PC-3 (cell line): Measurements from ENCODE around the gene LSMEM2. TPM values are rescaled to one million over a fixed set of nuclear protein-coding genes. Genes with fewer than 3 reads are reported as not detected.

Source experiments
- ATAC-seq: fragments of 200-7000 bp; cut with Tn5 transposase; 2 replicates; pipeline ENCODE4 v1.9.1; 2020; ENCODE audit warnings: mild to moderate bottlenecking, moderate library complexity
- BruUV-seq: library from RNA; stranded (reverse); fragments of 400-500 nt; replicated peaks from 2 replicates; lab custom pipeline; 2021; lab: Mats Ljungman, UMichigan
- CTCF ChIA-PET: fragments of 300-600 bp; sonication (Branson Sonifier 250); formaldehyde crosslinking; loops from one replicate; lab custom pipeline; 2022; ENCODE audit warnings: antibody characterized with exemption; lab: Charles Lee
- POLR2A ChIA-PET: fragments of 300-600 bp; sonication (Branson Sonifier 250); formaldehyde crosslinking; loops from one replicate; lab custom pipeline; 2022; ENCODE audit warnings: antibody characterized with exemption; ENCODE audit not compliant: unreplicated experiment; lab: Charles Lee
- DNase-seq: peaks from one replicate; pipeline ENCODE4 v3.0.0-alpha.2; 2015
- H2AFZ ChIP-seq: fragments of 300-600 bp; sonication (generic); 2 replicates; pipeline ENCODE4 v1.6.0; 2016; ENCODE audit warnings: antibody characterized with exemption, low read length
- H3F3A ChIP-seq: fragments of 300-600 bp; sonication (generic); one replicate; pipeline ENCODE4 v1.6.0; 2017; ENCODE audit warnings: antibody characterized with exemption, low read length, control low read depth, mild to moderate bottlenecking; ENCODE audit not compliant: unreplicated experiment
- H3K27ac ChIP-seq: fragments of 300-600 bp; sonication (generic); 2 replicates; pipeline ENCODE4 v1.5.1; 2016; ENCODE audit warnings: mild to moderate bottlenecking, low read length
- H3K27me3 ChIP-seq: fragments of 300-600 bp; sonication (generic); 2 replicates; pipeline ENCODE4 v1.6.1; 2016; ENCODE audit warnings: low read length, mixed read lengths
- H3K36me3 ChIP-seq: fragments of 300-600 bp; sonication (generic); 2 replicates; pipeline ENCODE4 v1.6.1; 2016; ENCODE audit warnings: low read depth, mixed run types, low read length, mixed read lengths
- H3K4me1 ChIP-seq: fragments of 300-600 bp; sonication (generic); 2 replicates; pipeline ENCODE4 v1.5.1; 2016; ENCODE audit warnings: low read length; ENCODE audit not compliant: insufficient read depth
- H3K4me2 ChIP-seq: fragments of 300-600 bp; sonication (generic); 2 replicates; pipeline ENCODE4 v1.6.0; 2016; ENCODE audit warnings: low read length
- H3K4me3 ChIP-seq: fragments of 300-600 bp; sonication (generic); 2 replicates; pipeline ENCODE4 v1.5.1; 2016; ENCODE audit warnings: mild to moderate bottlenecking, low read length, mixed read lengths
- H3K79me2 ChIP-seq: fragments of 300-600 bp; sonication (generic); 2 replicates; pipeline ENCODE4 v1.6.1; 2017; ENCODE audit warnings: low read length, mixed read lengths
- H3K9ac ChIP-seq: fragments of 300-600 bp; sonication (generic); 2 replicates; pipeline ENCODE4 v1.6.0; 2016; ENCODE audit warnings: mild to moderate bottlenecking, low read length
- H3K9me2 ChIP-seq: fragments of 300-600 bp; sonication (generic); replicated peaks from 2 replicates; pipeline ENCODE4 v1.6.1; 2016; ENCODE audit warnings: mixed run types, low read length, mixed read lengths
- H3K9me3 ChIP-seq: fragments of 300-600 bp; sonication (generic); 2 replicates; pipeline ENCODE4 v1.6.1; 2016; ENCODE audit warnings: low read length, mixed read lengths
- H4K20me1 ChIP-seq: fragments of 300-600 bp; sonication (generic); 2 replicates; pipeline ENCODE4 v1.6.1; 2016; ENCODE audit warnings: low read length, mixed read lengths
- EZH2 ChIP-seq: fragments of 300-600 bp; sonication (generic); IDR thresholded peaks from one replicate; pipeline ENCODE4 v1.6.1; 2017; ENCODE audit warnings: antibody characterized with exemption, mild to moderate bottlenecking, low read length; ENCODE audit not compliant: unreplicated experiment
- EZH2phosphoT487 ChIP-seq: fragments of 300-600 bp; sonication (generic); IDR thresholded peaks from 2 replicates; pipeline ENCODE4 v1.6.1; 2018; ENCODE audit warnings: mild to moderate bottlenecking, antibody characterized with exemption, low read length, borderline replicate concordance
- intact Hi-C: fragments of 100-400 bp; cut with micrococcal nuclease; formaldehyde crosslinking; loops from 2 replicates; pipeline ENCODE4 v1.9.0; 2023
- total RNA-seq: library from RNA; depleted of rRNA; stranded (reverse); fragments of >200 nt; gene quantifications from 2 replicates; pipeline ENCODE4 v1.2.3, GENCODE V29; 2014
- TF ChIP-seq, protein P1 (sequence below): fragments of 300-600 bp; sonication (generic); conservative IDR thresholded peaks from 2 replicates; pipeline ENCODE4 v1.5.1; 2017; ENCODE audit warnings: antibody characterized with exemption, low read depth, mild to moderate bottlenecking, low read length

LSMEM2 gene
- total RNA-seq, 1 experiment from 2014 or later: not detected

DNA sequence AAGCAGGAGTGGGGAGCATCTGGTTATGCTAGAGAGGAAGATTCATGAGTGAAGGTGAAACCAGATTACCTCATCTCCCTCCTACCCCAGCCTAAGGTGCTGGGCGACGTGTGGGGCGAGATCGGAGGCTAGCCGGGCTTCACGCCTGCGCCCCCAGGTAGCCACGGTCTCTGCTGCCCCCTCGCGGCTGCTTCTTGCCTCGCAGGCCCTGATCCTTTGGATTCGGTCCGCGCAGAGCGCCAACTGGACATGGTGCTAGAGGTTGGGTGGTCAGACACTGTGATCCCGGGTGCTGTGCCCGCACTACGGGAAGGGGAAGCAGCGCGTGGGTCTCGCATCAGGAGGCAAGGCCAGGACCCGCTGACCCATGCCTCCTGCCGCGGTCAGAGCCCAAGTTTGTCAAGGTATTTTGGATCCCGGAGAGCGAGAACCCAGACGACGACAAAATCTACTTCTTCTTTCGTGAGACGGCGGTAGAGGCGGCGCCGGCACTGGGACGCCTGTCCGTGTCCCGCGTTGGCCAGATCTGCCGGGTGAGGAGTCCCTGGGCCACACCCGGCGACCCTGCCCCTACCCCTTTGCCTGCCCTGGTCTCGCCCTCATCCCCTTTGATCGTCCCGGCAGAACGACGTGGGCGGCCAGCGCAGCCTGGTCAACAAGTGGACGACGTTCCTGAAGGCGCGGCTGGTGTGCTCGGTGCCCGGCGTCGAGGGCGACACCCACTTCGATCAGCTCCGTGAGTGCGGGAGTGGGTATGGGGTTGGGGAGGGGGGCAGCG is 5.8 kb upstream of the LSMEM2 start:
- H3K4me1 ChIP-seq: peaks cover 38% of the 10 kb centered on the region
- H3K4me3 ChIP-seq: peak overlapping the region; percentile 59
- TF ChIP-seq, protein P1, sequence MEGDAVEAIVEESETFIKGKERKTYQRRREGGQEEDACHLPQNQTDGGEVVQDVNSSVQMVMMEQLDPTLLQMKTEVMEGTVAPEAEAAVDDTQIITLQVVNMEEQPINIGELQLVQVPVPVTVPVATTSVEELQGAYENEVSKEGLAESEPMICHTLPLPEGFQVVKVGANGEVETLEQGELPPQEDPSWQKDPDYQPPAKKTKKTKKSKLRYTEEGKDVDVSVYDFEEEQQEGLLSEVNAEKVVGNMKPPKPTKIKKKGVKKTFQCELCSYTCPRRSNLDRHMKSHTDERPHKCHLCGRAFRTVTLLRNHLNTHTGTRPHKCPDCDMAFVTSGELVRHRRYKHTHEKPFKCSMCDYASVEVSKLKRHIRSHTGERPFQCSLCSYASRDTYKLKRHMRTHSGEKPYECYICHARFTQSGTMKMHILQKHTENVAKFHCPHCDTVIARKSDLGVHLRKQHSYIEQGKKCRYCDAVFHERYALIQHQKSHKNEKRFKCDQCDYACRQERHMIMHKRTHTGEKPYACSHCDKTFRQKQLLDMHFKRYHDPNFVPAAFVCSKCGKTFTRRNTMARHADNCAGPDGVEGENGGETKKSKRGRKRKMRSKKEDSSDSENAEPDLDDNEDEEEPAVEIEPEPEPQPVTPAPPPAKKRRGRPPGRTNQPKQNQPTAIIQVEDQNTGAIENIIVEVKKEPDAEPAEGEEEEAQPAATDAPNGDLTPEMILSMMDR: peak; percentile 96
- no peak for TF ChIP-seq EZH2
- intact Hi-C loops: loop anchor here (1.0 kb wide), 3 partner anchors 13 to 81 kb away; no protein-coding TSS in a partner anchor
- no peaks in the 10 kb centered on the region for H3K9me2 ChIP-seq
- H3K27me3 ChIP-seq: no peaks in the 10 kb centered on the region
- no peaks in the 10 kb centered on the region for H4K20me1 ChIP-seq
- ChIA-PET POLR2A (no interaction called here), CTCF (no interaction called here)
- no peak overlapping the region for H3K9ac ChIP-seq
- DNase-seq: peak; percentile 92
- H3K27ac ChIP-seq: no peak overlapping the region
- peak; percentile 42 for ATAC-seq
- BruUV-seq: no TSS peak
- peak overlapping the region; percentile 61 for H2AFZ ChIP-seq
- no peaks in the 10 kb centered on the region for H3K9me3 ChIP-seq
- H3F3A ChIP-seq: no peaks in the 10 kb centered on the region
- 0 out of 2 replicates have a peak, but pooled peaks cover 3% of the 10 kb centered on the region for H3K79me2 ChIP-seq
- H3K36me3 ChIP-seq: no peaks in the 10 kb centered on the region
- H3K4me2 ChIP-seq: peak overlapping the region; percentile 86

DNA sequence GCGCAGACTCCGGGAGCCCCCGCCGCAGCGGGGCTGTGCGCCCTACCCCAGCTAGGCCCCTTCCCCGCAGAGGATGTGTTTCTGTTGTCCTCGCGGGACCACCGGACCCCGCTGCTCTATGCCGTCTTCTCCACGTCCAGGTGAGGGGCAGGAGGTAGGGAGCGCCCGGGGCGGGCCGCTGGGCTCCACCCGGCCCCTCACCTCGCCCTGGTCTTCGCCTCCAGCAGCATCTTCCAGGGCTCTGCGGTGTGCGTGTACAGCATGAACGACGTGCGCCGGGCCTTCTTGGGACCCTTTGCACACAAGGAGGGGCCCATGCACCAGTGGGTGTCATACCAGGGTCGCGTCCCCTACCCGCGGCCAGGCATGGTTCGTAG is 5.2 kb upstream of the LSMEM2 start:
- Histone ChIP-seq H3K9ac (no peak overlapping the region), H3F3A (no peaks in the 10 kb centered on the region), H3K27ac (no peak overlapping the region), H3K9me2 (no peaks in the 10 kb centered on the region), H3K4me1 (peaks cover 33% of the 10 kb centered on the region), H4K20me1 (no peaks in the 10 kb centered on the region), H3K4me3 (no peak overlapping the region), H3K79me2 (0 out of 2 replicates have a peak, but pooled peaks cover 3% of the 10 kb centered on the region), H3K4me2 (no peak overlapping the region), H3K27me3 (no peaks in the 10 kb centered on the region), H3K36me3 (no peaks in the 10 kb centered on the region), H3K9me3 (no peaks in the 10 kb centered on the region), H2AFZ (no peak overlapping the region)
- ChIA-PET POLR2A (no interaction called here), CTCF (no interaction called here)
- ATAC-seq (no peak), DNase-seq (no peak)
- no TSS peak for BruUV-seq
- intact Hi-C loops: loop anchor here (1.0 kb wide), 4 partner anchors 13 to 81 kb away; no protein-coding TSS in a partner anchor
- TF ChIP-seq EZH2: no peak
- TF ChIP-seq, protein P1: no peak
- no peak for TF ChIP-seq EZH2phosphoT487
